CD14-positive monocyte (primary cell): ENCODE measurements around the gene LASP1NB.

Source experiments
- DNase-seq, 3 donors: peaks; one replicate each; pipeline ENCODE4 v3.0.0-alpha.2; 2011 to 2022
- H2AFZ ChIP-seq: 2 replicates; pipeline ENCODE4 v1.6.0; 2012; ENCODE audit warnings: mild to moderate bottlenecking, low read depth, low read length, inconsistent platforms; ENCODE audit not compliant: insufficient read depth, poor library complexity, severe bottlenecking
- H3K27ac ChIP-seq, 2 donors: 1 replicate in 1 of 2; 2 replicates in 1 of 2; pipeline ENCODE4 v1.5.1; 2012 to 2013; ENCODE audit warnings: low read length in 2 of 2, control low read depth in 1 of 2, inconsistent platforms in 1 of 2, low read depth in 1 of 2, mild to moderate bottlenecking in 1 of 2
- H3K27me3 ChIP-seq, 2 donors: one replicate each; pipeline versions ENCODE4 v1.6.0 to v1.6.1; 2011 to 2013; ENCODE audit warnings: low read length in 2 of 2; ENCODE audit not compliant: control insufficient read depth in 2 of 2, insufficient read depth in 2 of 2
- H3K36me3 ChIP-seq, 2 donors: replicated peaks in 1 of 2; 1 replicate in 1 of 2; 2 replicates in 1 of 2; pipeline versions ENCODE4 v1.5.1 to v1.6.1; 2012 to 2013; ENCODE audit warnings: low read length in 2 of 2, control low read depth in 1 of 2, inconsistent platforms in 1 of 2, mild to moderate bottlenecking in 1 of 2; ENCODE audit not compliant: insufficient read depth in 2 of 2, control insufficient read depth in 1 of 2
- H3K4me1 ChIP-seq, 2 donors: 1 replicate in 1 of 2; 2 replicates in 1 of 2; pipeline versions ENCODE4 v1.5.1 to v1.6.1; 2012 to 2013; ENCODE audit warnings: low read length in 2 of 2, control low read depth in 1 of 2, inconsistent platforms in 1 of 2, mild to moderate bottlenecking in 1 of 2, moderate library complexity in 1 of 2; ENCODE audit not compliant: insufficient read depth in 2 of 2, control insufficient read depth in 1 of 2
- H3K4me2 ChIP-seq: replicated peaks from 2 replicates; pipeline ENCODE3; 2012; ENCODE audit warnings: low read length, moderate library complexity, mild to moderate bottlenecking; ENCODE audit not compliant: poor library complexity, severe bottlenecking; ENCODE audit errors: extremely low read depth
- H3K4me3 ChIP-seq, 3 experiments: fragments of 200-600 bp in 1 of 3; sonication (generic) in 1 of 3; replicated peaks in 1 of 3; 1 replicate in 2 of 3; 2 replicates in 1 of 3; pipeline ENCODE4 v1.5.1; 2011 to 2013; ENCODE audit warnings: low read length in 3 of 3, mild to moderate bottlenecking in 3 of 3, control low read depth in 2 of 3, low read depth in 2 of 3, inconsistent platforms in 1 of 3, moderate library complexity in 1 of 3
- H3K79me2 ChIP-seq: 2 replicates; pipeline ENCODE4 v1.6.0; 2012; ENCODE audit warnings: mild to moderate bottlenecking, control low read depth, inconsistent platforms, low read length, moderate library complexity; ENCODE audit not compliant: insufficient read depth
- H3K9ac ChIP-seq: 2 replicates; pipeline ENCODE4 v1.6.0; 2017; ENCODE audit warnings: low read length, mild to moderate bottlenecking; ENCODE audit not compliant: insufficient read depth, poor library complexity, severe bottlenecking
- H3K9me3 ChIP-seq, 2 donors: replicated peaks in 1 of 2; 1 replicate in 1 of 2; 2 replicates in 1 of 2; pipeline versions ENCODE4 v1.5.1 to v1.6.1; 2012 to 2013; ENCODE audit warnings: low read length in 2 of 2, control low read depth in 1 of 2; ENCODE audit not compliant: control insufficient read depth in 1 of 2, insufficient read depth in 1 of 2
- H4K20me1 ChIP-seq: 2 replicates; pipeline ENCODE4 v1.6.0; 2012; ENCODE audit warnings: mild to moderate bottlenecking, low read length, control low read depth, moderate library complexity; ENCODE audit not compliant: insufficient read depth
- H3K27ac Mint-ChIP-seq, 7 donors: one replicate each; pipeline ENCODE4 v1.8.0; 2020; ENCODE audit warnings: mild to moderate bottlenecking in 7 of 7, mixed read lengths in 7 of 7, moderate library complexity in 6 of 7, inconsistent platforms in 2 of 7
- H3K27me3 Mint-ChIP-seq, 3 donors: one replicate each; pipeline ENCODE4 v1.8.0; 2021 to 2022; ENCODE audit warnings: low read depth in 3 of 3, mild to moderate bottlenecking in 3 of 3, mixed read lengths in 3 of 3, moderate library complexity in 3 of 3, inconsistent platforms in 1 of 3
- H3K36me3 Mint-ChIP-seq, 2 donors: one replicate each; pipeline ENCODE4 v1.8.0; 2020; ENCODE audit warnings: mixed read lengths in 2 of 2, inconsistent platforms in 1 of 2, mild to moderate bottlenecking in 1 of 2
- H3K4me1 Mint-ChIP-seq: one replicate; pipeline ENCODE4 v1.8.0; 2020; ENCODE audit warnings: mild to moderate bottlenecking, mixed read lengths
- H3K4me3 Mint-ChIP-seq, 2 donors: one replicate each; pipeline ENCODE4 v1.8.0; 2020; ENCODE audit warnings: mild to moderate bottlenecking in 2 of 2, mixed read lengths in 2 of 2, moderate library complexity in 1 of 2
- H3K9me3 Mint-ChIP-seq, 7 donors: one replicate each; pipeline ENCODE4 v1.8.0; 2020 to 2022; ENCODE audit warnings: mixed read lengths in 7 of 7, mild to moderate bottlenecking in 6 of 7, moderate library complexity in 6 of 7, inconsistent platforms in 2 of 7
- CTCF ChIP-seq: fragments of 200-600 bp; IDR thresholded peaks from one replicate; pipeline ENCODE4 v1.8.0; 2022; ENCODE audit warnings: antibody characterized with exemption, mild to moderate bottlenecking
- WGBS: methylation state at CpG from one replicate; pipeline ENCODE4 v1.1.5; 2013; ENCODE audit warnings: missing lambda C conversion rate; ENCODE audit not compliant: insufficient coverage; 5-methylcytosine and 5-hydroxymethylcytosine counted together
- intact Hi-C, 2 donors: fragments of 100-400 bp; cut with micrococcal nuclease; formaldehyde crosslinking; loops; one replicate each; pipeline versions ENCODE4 v1.15.0 to v1.15.1; 2023

The LASP1NB gene

GRCh38 chr17:38896346-38896954 lies 29.0 kb upstream of the LASP1NB start:
- Histone ChIP-seq H4K20me1 (peaks cover 99% of the 10 kb centered on the region), H3K9me3 (no peaks in the 10 kb centered on the region), H3K4me1 (peaks cover 49 to 64% of the 10 kb centered on the region in 2 donors), H3K79me2 (peaks cover 64% of the 10 kb centered on the region), H3K36me3 (peaks cover 54 to 63% of the 10 kb centered on the region in 2 donors), H3K27ac (peak overlapping the region in 1 of 2 donors; percentile 82), H3K27me3 (no peaks in the 10 kb centered on the region), H3K9ac (no peak overlapping the region), H3K4me3 (no peak overlapping the region), H3K4me2 (no peak overlapping the region), H2AFZ (no peak overlapping the region)
- Mint-ChIP-seq H3K4me3 (no peak overlapping the region), H3K27me3 (peaks cover 0 to 1% (median 0%) of the 10 kb centered on the region in 3 donors), H3K9me3 (no peaks in the 10 kb centered on the region), H3K36me3 (peaks cover 47 to 67% of the 10 kb centered on the region in 2 donors), H3K27ac (peak overlapping the region in 3 of 7 donors; percentile 70 to 79 (median 74)), H3K4me1 (peaks cover 59% of the 10 kb centered on the region)
- no peak for TF ChIP-seq CTCF
- no peak for DNase-seq
- 80% methylated on average over 7 of the region's 13 CpGs for WGBS
- intact Hi-C loops: no loop called here

GRCh38 chr17:38897176-38897575 lies 28.2 kb upstream of the LASP1NB start:
- Histone ChIP-seq H3K27ac (peak overlapping the region; percentile 77 to 82), H3K79me2 (peaks cover 69% of the 10 kb centered on the region), H3K9me3 (no peaks in the 10 kb centered on the region), H2AFZ (no peak overlapping the region), H3K4me3 (no peak overlapping the region), H3K27me3 (no peaks in the 10 kb centered on the region), H3K9ac (peak overlapping the region; percentile 9), H3K36me3 (peaks cover 46 to 55% of the 10 kb centered on the region in 2 donors), H3K4me2 (no peak overlapping the region), H3K4me1 (peaks cover 56 to 71% of the 10 kb centered on the region in 2 donors), H4K20me1 (peaks cover 99% of the 10 kb centered on the region)
- Mint-ChIP-seq H3K27ac (peak overlapping the region in 6 of 7 donors; percentile 30 to 95 (median 92)), H3K4me1 (peaks cover 63% of the 10 kb centered on the region), H3K9me3 (no peaks in the 10 kb centered on the region), H3K36me3 (peaks cover 39 to 60% of the 10 kb centered on the region in 2 donors), H3K27me3 (peaks cover 0 to 1% (median 0%) of the 10 kb centered on the region in 3 donors), H3K4me3 (no peak overlapping the region)
- TF ChIP-seq CTCF: no peak
- no peak for DNase-seq
- 92% methylated on average over 6 of the region's 6 CpGs for WGBS
- intact Hi-C loops: no loop called here
